Heart right ventricle (tissue), 16 donors: ENCODE measurements around the gene PLVAP. TPM values are rescaled to one million over a fixed set of nuclear protein-coding genes. Genes with fewer than 3 reads are reported as not detected.

Experiments used
- ATAC-seq, 8 donors: fragments of 200-7000 bp; cut with Tn5 transposase; one replicate each; pipeline ENCODE4 v1.9.1; 2020; ENCODE audit warnings: mild to moderate bottlenecking in 8 of 8, moderate library complexity in 8 of 8, moderate number of reproducible peaks in 1 of 8
- DNase-seq, 2 donors: peaks; one replicate each; pipeline ENCODE4 v3.0.0-alpha.2; 2020
- H3K27ac ChIP-seq, 10 donors: fragments of 200-600 bp; sonication (generic) in 2 of 10; one replicate each; pipeline versions ENCODE4 v1.5.0 to v1.8.0; 2020 to 2022; ENCODE audit warnings: mild to moderate bottlenecking in 3 of 10
- H3K27me3 ChIP-seq, 7 donors: fragments of 200-600 bp; one replicate each; pipeline ENCODE4 v1.8.0; 2021 to 2022; ENCODE audit warnings: mild to moderate bottlenecking in 2 of 7
- H3K36me3 ChIP-seq, 9 donors: fragments of 200-600 bp; sonication (generic) in 1 of 9; one replicate each; pipeline versions ENCODE4 v1.5.0 to v1.8.0; 2020 to 2022; ENCODE audit warnings: mild to moderate bottlenecking in 2 of 9
- H3K4me1 ChIP-seq, 9 donors: fragments of 200-600 bp; sonication (generic) in 1 of 9; one replicate each; pipeline versions ENCODE4 v1.5.0 to v1.8.0; 2020 to 2022; ENCODE audit warnings: mild to moderate bottlenecking in 4 of 9
- H3K4me3 ChIP-seq, 10 donors: fragments of 200-600 bp; sonication (generic) in 2 of 10; one replicate each; pipeline versions ENCODE4 v1.5.0 to v1.8.0; 2020 to 2022; ENCODE audit warnings: mild to moderate bottlenecking in 7 of 10, moderate library complexity in 2 of 10
- H3K9me3 ChIP-seq, 11 donors: fragments of 200-600 bp in 10 of 11; sonication (generic) in 2 of 11; one replicate each; pipeline versions ENCODE4 v1.5.0 to v1.8.0; 2013 to 2022; ENCODE audit warnings: mild to moderate bottlenecking in 2 of 11, control low read depth in 1 of 11, moderate library complexity in 1 of 11
- WGBS, 2 donors: extraction: QIAGEN DNeasy Blood & Tissue Kit; methylation state at CpG; one replicate each; pipeline ENCODE4 v1.1.7; 2013; ENCODE audit warnings: inconsistent platforms in 1 of 2; 5-methylcytosine and 5-hydroxymethylcytosine counted together
- intact Hi-C, 10 donors: fragments of 100-400 bp; cut with DNase I; formaldehyde crosslinking; loops; one replicate each; pipeline versions ENCODE4 v1.11.1 to v1.14.2; 2022
- polyA plus RNA-seq, 2 donors: library from polyadenylated mRNA; stranded (reverse); fragments of 200-250 nt; gene quantifications; one replicate each; pipeline ENCODE4 v1.2.3, GENCODE V29; 2013
- total RNA-seq, 10 donors: library from RNA; stranded (reverse); fragmentation: NEBNext Ultra II Directional in 3 of 10; extraction: Animal tissue kit (Norgen Biotek cat#: 25700) in 3 of 10; gene quantifications; one replicate each; pipeline versions ENCODE4 v1.2.1 to v1.2.4, GENCODE V29; 2021 to 2023
- TF ChIP-seq, protein P1 (sequence below), 9 donors: fragments of 200-600 bp; sonication (generic) in 2 of 9; IDR thresholded peaks; one replicate each; pipeline versions ENCODE4 v1.5.0 to v1.8.0; 2021 to 2022; ENCODE audit warnings: antibody characterized with exemption in 9 of 9, mild to moderate bottlenecking in 5 of 9, moderate library complexity in 1 of 9
- donor health status: Arrhythmogenic right ventricular cardiomyopathy.
- donor health status: ischemic (EF 13 %, LVEDD 7.1; RV severe dilation, severe dysfunction).
- donor health status: healthy with polysubstance abuse.
- donor health status: DM: no; HTN: yes; CAD: no.
- donor health status: DM: no; HTN: no; CAD: no.
- donor health status: ischemic (EF 25% LVEDD 6.9; RV normal size, moderate dysfunction).
- donor health status: ischemic (EF 25% LVEDD 5.7; RV mildly dilated, moderate dysfunction).
- donor health status: healthy.
- donor health status: DM: yes; HTN: yes; CAD: no.
- donor health status: Ischemic cardiomyopathy.
- donor health status: ischemic (EF 35%, LVEDD 5.7; RV mildly dilated, moderate dysfunction).
- donor health status: nonischemic (EF 11% LVEDD 7.7; RV severe dilation, severe dysfunction).
- donor health status: DM: yes; HTN: yes; CAD: no.
- donor health status: PGD.
- donor health status: ischemic (EF 29% LVEDD 5.4; RV normal size, mild dysfunction).
- donor health status: nonischemic (EF 23%, LVEDD 6.1; RV moderate dilation, normal function).

The PLVAP gene
- total and polyA plus RNA-seq, 12 donors, result 7.5 to 74.9 (median 24.5) TPM

DNA sequence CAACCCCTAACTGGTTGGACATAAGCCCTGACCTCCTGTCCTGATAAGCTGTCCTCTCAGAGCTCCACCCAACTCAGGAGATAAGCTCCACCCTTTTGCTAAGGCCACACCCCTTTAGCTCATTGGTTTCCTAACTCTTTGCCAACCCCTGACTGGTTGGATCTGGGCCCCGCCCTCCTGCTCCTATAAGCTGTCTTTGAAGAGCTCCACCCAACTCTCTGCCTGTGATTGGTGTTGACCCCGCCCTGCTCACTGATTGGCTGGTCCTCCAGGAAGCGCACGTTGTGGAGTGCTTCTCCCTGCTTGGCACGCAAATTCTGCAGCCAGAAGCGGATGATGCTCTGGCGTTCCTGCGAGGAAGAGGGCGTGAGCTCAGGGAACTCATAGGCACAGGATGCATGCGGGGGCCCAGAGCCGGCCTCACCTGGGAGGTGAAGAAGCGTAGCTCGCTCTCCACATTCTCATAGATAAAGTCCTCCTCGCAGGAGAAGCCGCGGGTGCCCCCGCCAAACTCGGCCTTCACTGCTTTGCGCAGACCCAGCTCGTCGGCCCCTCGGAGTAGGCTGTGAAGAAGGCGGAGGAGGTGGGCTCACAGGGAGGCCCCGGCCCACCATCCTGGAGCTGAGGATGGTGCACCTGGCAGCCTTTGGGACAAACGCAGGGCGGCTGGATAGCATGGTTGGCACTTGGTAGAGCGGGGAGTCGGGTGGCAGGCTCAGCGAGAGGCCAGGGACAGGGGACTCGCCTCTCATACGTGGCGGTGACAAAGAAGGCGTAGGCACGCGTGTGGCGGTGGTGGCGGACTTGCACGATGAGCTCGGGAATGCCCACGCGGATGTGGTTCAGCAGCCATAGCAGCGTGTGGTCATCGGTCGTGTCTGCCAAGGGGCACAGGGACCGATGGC is 44.2 kb downstream of the PLVAP start:
- Histone ChIP-seq H3K27ac (no peak overlapping the region), H3K4me3 (no peak overlapping the region), H3K27me3 (peaks cover 0 to 28% (median 0%) of the 10 kb centered on the region in 7 donors), H3K36me3 (peaks cover 0 to 7% (median 0%) of the 10 kb centered on the region in 9 donors), H3K9me3 (no peaks in the 10 kb centered on the region), H3K4me1 (peaks cover 5 to 52% (median 28%) of the 10 kb centered on the region in 9 donors)
- TF ChIP-seq, protein P1, sequence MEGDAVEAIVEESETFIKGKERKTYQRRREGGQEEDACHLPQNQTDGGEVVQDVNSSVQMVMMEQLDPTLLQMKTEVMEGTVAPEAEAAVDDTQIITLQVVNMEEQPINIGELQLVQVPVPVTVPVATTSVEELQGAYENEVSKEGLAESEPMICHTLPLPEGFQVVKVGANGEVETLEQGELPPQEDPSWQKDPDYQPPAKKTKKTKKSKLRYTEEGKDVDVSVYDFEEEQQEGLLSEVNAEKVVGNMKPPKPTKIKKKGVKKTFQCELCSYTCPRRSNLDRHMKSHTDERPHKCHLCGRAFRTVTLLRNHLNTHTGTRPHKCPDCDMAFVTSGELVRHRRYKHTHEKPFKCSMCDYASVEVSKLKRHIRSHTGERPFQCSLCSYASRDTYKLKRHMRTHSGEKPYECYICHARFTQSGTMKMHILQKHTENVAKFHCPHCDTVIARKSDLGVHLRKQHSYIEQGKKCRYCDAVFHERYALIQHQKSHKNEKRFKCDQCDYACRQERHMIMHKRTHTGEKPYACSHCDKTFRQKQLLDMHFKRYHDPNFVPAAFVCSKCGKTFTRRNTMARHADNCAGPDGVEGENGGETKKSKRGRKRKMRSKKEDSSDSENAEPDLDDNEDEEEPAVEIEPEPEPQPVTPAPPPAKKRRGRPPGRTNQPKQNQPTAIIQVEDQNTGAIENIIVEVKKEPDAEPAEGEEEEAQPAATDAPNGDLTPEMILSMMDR (IDR thresholded peaks at IDR 0.05), result no peak
- intact Hi-C loops, result no loop called here
- WGBS, 2 donors, result 96% methylated on average over 45 of the region's 45 CpGs
- ATAC-seq (no peak), DNase-seq (no peak)

DNA sequence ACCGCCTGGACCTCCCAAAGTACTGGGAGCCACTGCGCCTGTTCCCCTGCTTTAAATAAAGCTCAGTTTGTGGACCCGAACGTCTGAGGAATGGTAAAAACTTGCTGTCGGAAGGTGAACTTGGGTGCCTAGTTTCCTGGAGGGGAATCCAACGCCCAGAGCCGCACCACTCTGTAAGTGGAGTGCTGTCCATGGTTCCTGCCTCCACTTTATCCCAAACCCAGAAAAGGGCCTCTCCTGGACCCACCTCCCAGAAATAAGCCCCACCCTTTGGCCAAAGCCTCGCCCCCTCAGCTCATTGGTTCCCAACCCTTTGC is 44.8 kb downstream of the PLVAP start:
- Histone ChIP-seq H3K27me3 (peaks cover 0 to 28% (median 0%) of the 10 kb centered on the region in 7 donors), H3K27ac (no peak overlapping the region), H3K36me3 (peaks cover 0 to 12% (median 0%) of the 10 kb centered on the region in 9 donors), H3K4me3 (no peak overlapping the region), H3K9me3 (no peaks in the 10 kb centered on the region), H3K4me1 (peaks cover 4 to 48% (median 25%) of the 10 kb centered on the region in 9 donors)
- DNase-seq, result no peak
- TF ChIP-seq, protein P1 (IDR thresholded peaks at IDR 0.05), result no peak
- intact Hi-C loops, result no loop called here
- 90 to 93% methylated on average over 8 of the region's 8 CpGs for WGBS, 2 donors
- no peak for ATAC-seq

DNA sequence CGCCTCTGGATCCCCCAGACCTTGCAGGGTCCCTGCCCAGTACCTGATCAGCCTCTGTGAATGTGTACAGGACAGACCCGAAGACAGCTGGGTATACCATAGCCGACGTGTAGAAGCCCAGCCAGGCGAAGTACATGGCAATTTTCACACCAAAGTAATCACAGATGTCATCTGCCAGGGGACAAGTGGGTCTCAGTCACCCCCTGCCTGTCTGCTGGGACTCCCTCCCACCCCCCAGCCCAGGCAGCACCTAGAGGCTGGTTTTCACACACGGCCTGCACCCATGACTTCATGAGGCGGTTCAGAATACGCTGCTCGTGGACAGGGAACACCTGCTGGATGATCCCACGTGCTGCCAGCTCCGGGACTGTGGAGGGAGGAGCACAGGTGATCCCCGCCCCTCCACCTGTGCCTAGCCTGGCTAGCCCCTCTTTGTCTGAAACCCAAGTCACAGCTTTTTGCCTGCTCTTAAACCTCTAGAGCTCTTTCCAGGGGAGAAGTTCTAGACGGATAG is 46.0 kb downstream of the PLVAP start:
- ATAC-seq, result no peak
- no peak overlapping the region for H3K27ac ChIP-seq
- H3K27me3 ChIP-seq, result peaks cover 0 to 28% (median 0%) of the 10 kb centered on the region in 7 donors
- TF ChIP-seq, protein P1 (IDR thresholded peaks at IDR 0.05), result no peak
- peaks cover 0 to 21% (median 0%) of the 10 kb centered on the region in 9 donors for H3K36me3 ChIP-seq
- H3K4me1 ChIP-seq, result peaks cover 4 to 42% (median 22%) of the 10 kb centered on the region in 9 donors
- intact Hi-C loops, result no loop called here
- no peak for DNase-seq
- 89 to 90% methylated on average over 13 of the region's 13 CpGs for WGBS, 2 donors
- H3K9me3 ChIP-seq, result no peaks in the 10 kb centered on the region
- no peak overlapping the region for H3K4me3 ChIP-seq

DNA sequence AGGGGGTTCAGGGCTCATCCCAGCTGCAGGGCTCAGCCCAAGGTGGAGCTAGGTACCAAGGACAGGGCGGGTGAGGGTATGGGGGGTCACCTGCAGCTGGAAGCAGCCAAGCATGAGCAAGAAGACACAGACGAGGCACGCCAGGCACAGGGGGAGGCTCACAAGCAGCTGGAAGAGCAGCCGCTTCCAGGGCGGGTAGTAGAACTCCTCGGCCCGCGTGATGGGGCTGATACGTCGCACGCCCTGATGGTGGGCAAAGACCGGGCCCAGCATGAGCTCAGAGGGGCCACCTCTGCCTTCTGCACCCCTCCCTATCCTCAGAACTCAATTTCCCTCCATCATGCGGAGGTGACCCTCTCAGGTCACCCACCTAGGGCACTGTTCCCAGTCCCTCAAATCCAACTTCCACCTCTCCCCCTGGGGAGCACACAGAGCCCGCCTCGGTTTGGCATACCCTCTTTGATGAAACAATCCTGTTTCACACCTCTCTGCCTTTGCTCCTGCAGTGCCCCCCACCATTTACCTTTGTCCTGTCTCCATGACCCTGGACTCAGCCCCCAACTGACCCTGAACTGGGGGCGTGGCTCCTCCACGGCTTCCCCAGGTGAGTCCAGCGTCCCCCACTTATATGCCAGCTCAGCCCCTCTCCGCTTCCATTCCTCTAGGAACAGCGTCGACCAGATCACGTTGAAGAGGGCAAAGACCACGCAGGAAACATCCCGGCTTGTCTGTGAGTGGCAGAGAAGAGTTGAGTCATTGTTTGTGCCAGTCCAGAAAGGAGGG is 46.7 kb downstream of the PLVAP start:
- no peaks in the 10 kb centered on the region for H3K9me3 ChIP-seq
- H3K4me3 ChIP-seq, result no peak overlapping the region
- H3K27me3 ChIP-seq, result peaks cover 0 to 28% (median 0%) of the 10 kb centered on the region in 7 donors
- intact Hi-C loops, result no loop called here
- no peak for ATAC-seq
- H3K27ac ChIP-seq, result no peak overlapping the region
- peaks cover 4 to 35% (median 15%) of the 10 kb centered on the region in 9 donors for H3K4me1 ChIP-seq
- peaks cover 0 to 26% (median 0%) of the 10 kb centered on the region in 9 donors for H3K36me3 ChIP-seq
- DNase-seq, result no peak
- TF ChIP-seq, protein P1 (IDR thresholded peaks at IDR 0.05), result no peak
- 93 to 96% methylated on average over 24 of the region's 24 CpGs for WGBS, 2 donors
